Measurements from ENCODE around the gene BICD2. TPM values are rescaled to one million over a fixed set of nuclear protein-coding genes. Genes with fewer than 3 reads are reported as not detected.

The BICD2 gene
- total RNA-seq, 1 donor from 2014 or later: 29.2 TPM

DNA sequence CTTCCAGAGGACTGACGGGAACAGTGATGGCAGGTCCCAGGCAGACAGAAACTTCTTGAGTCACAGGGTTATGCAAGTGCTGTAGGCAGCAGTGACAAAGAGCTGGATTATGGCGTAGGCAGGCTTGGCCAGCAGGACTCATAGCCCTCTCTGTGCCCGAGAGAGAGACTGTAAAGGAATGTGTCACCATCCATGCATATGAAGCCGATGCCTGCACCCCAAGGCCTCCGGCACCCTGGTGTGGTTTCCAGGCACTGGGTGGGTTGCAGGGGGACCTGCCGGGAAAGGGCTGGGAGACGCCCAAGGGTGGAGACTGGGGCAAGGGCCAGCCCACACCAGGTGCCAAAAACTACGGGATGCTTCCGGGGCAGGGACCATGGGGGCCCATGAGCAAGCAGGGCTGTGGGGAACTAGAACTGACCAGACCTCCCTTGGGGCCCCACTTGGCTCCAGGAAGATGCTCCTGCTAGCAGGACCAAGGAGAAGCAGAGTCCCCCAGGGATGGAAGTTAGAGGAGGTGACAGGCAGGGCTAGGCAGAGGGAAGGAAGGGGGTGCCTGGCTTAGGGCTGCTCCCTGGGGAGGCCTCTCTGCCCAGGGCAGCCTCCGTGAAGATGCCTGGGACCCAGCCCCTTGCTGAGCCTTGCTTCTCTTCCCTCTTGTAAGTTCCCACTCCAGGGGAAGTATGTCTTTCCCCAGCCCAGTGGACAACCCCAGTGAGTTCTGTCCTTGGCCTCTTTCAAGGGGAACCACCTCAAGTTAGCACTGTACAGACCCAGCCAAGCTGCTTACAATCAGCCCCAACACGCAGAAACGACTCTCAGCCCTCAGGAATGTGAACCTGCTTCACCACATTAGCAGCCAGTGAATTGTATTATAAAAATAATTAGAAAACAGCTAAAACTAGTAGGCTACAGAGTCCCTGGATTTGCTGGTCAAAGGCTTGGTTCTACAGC, 84.2 kb downstream of the BICD2 start:
- H3K9me3 ChIP-seq (ENCODE audit: control insufficient read depth in 3 of 3, low read length in 3 of 3): no peaks in the 10 kb centered on the region
- H3K4me1 ChIP-seq (ENCODE audit: control insufficient read depth in 3 of 3, insufficient read depth in 3 of 3, low read length in 3 of 3): no peaks in the 10 kb centered on the region
- H3K27me3 ChIP-seq (ENCODE audit: control insufficient read depth in 3 of 3, insufficient read depth in 3 of 3, low read length in 3 of 3): peaks cover 0 to 7% (median 0%) of the 10 kb centered on the region in 3 donors
- H3K4me3 ChIP-seq (ENCODE audit: low read length in 3 of 3): no peak overlapping the region
- H3K36me3 ChIP-seq (ENCODE audit: control insufficient read depth in 3 of 3, insufficient read depth in 3 of 3, low read length in 3 of 3): no peaks in the 10 kb centered on the region
- no peak overlapping the region for H3K9ac ChIP-seq (ENCODE audit: low read depth in 1 of 3, low read length in 3 of 3)
- H3K27ac ChIP-seq (ENCODE audit: low read depth, low read length): no peak overlapping the region

DNA sequence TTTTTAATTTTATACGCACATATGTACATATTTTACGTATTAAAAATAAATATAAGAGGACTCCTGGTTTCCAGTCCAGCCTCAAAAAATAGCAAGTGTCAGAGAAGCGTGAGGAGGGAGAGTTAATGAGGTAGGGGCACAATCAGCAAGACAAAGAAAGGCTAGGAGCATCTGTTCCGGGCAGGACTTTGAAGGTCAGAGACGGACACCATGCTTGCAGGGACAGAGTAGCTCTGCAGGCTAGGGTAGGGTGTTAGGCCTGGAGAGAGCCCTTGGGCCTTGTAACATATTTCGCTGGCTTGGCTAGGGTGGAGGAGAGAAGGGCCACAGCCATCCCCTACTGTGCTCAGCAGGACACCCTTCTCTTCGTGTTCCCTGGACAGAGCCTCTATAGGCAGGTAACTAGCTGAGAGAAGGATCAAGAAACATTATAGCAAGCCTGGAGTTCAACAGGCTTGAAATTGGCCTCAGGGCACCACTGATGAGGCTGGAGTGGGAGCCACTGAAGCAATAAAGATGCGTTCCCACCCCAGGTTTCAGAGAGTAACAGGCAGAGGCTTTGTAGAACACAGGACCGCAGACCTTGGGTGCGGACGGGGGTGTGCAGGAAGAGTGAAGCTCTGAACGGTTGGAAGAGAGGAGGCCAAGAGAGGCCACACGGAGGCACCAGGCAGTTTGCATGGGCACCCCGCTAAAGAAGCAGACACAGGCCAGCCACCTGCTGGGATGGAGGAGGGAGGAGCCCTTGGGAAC, 85.0 kb downstream of the BICD2 start:
- Histone ChIP-seq H3K4me3 (ENCODE audit: low read length in 3 of 3) (peak overlapping the region in 1 of 3 donors; percentile 6), H3K4me1 (ENCODE audit: control insufficient read depth in 3 of 3, insufficient read depth in 3 of 3, low read length in 3 of 3) (no peaks in the 10 kb centered on the region), H3K9ac (ENCODE audit: low read depth in 1 of 3, low read length in 3 of 3) (no peak overlapping the region), H3K27ac (ENCODE audit: low read depth, low read length) (no peak overlapping the region), H3K9me3 (ENCODE audit: control insufficient read depth in 3 of 3, low read length in 3 of 3) (no peaks in the 10 kb centered on the region), H3K36me3 (ENCODE audit: control insufficient read depth in 3 of 3, insufficient read depth in 3 of 3, low read length in 3 of 3) (no peaks in the 10 kb centered on the region), H3K27me3 (ENCODE audit: control insufficient read depth in 3 of 3, insufficient read depth in 3 of 3, low read length in 3 of 3) (peaks cover 0 to 7% (median 0%) of the 10 kb centered on the region in 3 donors)

DNA sequence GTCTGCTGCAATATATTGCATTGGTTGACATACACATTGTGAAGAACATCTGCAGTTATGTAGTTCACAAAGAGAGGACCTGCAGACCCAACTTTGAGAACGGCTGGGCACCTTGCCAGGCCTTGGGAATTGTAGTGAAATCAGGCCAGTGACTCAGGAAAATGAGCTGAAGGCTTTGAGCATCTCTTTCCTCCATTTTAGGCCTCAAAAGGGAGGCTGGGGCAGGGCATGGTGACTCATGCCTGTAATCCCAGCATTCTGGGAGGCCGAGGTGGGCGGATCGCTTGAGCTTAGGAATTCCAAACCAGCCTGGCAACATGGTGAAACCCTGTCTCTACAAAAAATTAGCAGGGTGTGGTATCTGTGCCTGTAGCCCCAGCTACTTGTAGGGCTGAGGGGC, 93.3 kb downstream of the BICD2 start:
- no peak overlapping the region for H3K9ac ChIP-seq (ENCODE audit: low read depth in 1 of 3, low read length in 3 of 3)

DNA sequence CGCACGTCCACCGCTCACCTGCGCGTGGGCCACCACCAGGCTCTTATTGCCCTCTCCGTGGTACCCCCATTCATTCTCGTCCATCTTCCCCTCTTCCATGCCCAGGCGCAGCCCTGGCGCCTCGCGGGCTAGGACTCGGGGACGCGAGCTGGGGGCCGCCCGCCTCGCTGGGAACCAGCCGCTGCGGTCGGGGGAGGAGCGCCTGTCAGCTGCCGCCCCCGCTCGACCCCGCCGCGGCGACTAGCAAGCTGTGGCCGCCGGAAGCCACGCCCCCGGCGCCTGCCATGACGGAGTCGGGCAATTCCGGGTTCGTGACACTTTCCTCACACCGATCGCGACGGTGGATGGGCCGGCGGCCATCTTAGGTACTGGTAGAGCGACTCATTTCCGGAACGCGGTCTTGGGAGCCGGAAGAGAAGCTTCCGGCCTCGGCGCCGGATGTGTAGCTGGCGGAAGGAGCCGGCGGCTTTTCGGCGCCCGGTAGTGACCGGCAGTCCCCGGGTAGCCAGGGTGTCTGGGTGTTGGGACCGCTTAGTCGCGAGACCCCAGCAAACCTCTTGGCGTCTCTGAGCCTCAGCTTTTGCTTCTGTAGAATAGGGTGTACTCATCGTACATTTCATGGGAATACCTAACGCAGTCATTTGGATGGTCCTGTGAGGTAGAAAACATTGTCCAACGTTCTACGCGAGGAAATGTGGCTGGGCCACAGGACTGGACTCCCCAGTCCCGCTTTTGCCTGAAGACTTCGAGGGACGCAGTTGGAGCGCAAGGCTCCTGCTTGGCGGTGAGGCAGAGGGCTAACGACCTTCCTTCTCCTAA, 94.5 kb downstream of the BICD2 start, which contains the start of gene IPPK:
IPPK (minus strand) TSS at position 242 of the 819 bp plus-strand sequence; CDS start at position 99, 143 bp downstream.
- H3K9me3 ChIP-seq (ENCODE audit: control insufficient read depth in 3 of 3, low read length in 3 of 3): no peaks in the 10 kb centered on the region
- peak within 1 kb of the TSS; percentile 99 to 100 (median 100) for H3K9ac ChIP-seq (ENCODE audit: low read depth in 1 of 3, low read length in 3 of 3)
- H3K27ac ChIP-seq (ENCODE audit: low read depth, low read length): peak within 1 kb of the TSS; percentile 88
- H3K4me1 ChIP-seq (ENCODE audit: control insufficient read depth in 3 of 3, insufficient read depth in 3 of 3, low read length in 3 of 3): peaks cover 12 to 38% (median 37%) of the 10 kb centered on the region in 3 donors
- H3K4me3 ChIP-seq (ENCODE audit: low read length in 3 of 3): peak within 1 kb of the TSS; percentile 89 to 100 (median 100)
- H3K27me3 ChIP-seq (ENCODE audit: control insufficient read depth in 3 of 3, insufficient read depth in 3 of 3, low read length in 3 of 3): no peaks in the 10 kb centered on the region
- H3K36me3 ChIP-seq (ENCODE audit: control insufficient read depth in 3 of 3, insufficient read depth in 3 of 3, low read length in 3 of 3): peaks cover 5 to 9% (median 7%) of the 10 kb centered on the region in 3 donors

More for the DNA sequence above, 93.3 kb downstream of the BICD2 start:
- H3K4me1 ChIP-seq (ENCODE audit: control insufficient read depth in 3 of 3, insufficient read depth in 3 of 3, low read length in 3 of 3): peaks cover 12 to 31% (median 31%) of the 10 kb centered on the region in 3 donors
- H3K9me3 ChIP-seq (ENCODE audit: control insufficient read depth in 3 of 3, low read length in 3 of 3): no peaks in the 10 kb centered on the region
- peaks cover 3 to 8% (median 5%) of the 10 kb centered on the region in 3 donors for H3K36me3 ChIP-seq (ENCODE audit: control insufficient read depth in 3 of 3, insufficient read depth in 3 of 3, low read length in 3 of 3)
- H3K27me3 ChIP-seq (ENCODE audit: control insufficient read depth in 3 of 3, insufficient read depth in 3 of 3, low read length in 3 of 3): no peaks in the 10 kb centered on the region
- H3K27ac ChIP-seq (ENCODE audit: low read depth, low read length): no peak overlapping the region
- H3K4me3 ChIP-seq (ENCODE audit: low read length in 3 of 3): peak overlapping the region; percentile 20 to 100 (median 100)

DNA sequence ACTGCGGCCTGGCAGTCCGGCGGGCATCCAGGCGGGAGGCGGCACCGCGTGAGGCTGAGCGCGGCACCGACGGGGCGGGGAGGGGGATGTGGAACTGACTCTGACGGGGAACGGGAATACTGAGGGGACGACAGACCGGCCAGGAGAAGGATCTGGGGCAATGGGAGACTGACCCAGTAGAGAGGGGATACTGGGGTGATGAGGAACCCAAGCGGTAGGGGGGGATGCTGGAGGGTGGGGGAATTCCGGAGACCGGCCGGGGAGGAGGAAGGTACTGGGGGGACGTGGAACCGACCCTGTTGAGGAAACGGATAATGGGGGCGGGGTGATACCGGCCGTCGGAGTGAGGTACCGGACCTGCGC, 95.1 kb downstream of the BICD2 start:
- H3K27me3 ChIP-seq (ENCODE audit: control insufficient read depth in 3 of 3, insufficient read depth in 3 of 3, low read length in 3 of 3): no peaks in the 10 kb centered on the region

DNA sequence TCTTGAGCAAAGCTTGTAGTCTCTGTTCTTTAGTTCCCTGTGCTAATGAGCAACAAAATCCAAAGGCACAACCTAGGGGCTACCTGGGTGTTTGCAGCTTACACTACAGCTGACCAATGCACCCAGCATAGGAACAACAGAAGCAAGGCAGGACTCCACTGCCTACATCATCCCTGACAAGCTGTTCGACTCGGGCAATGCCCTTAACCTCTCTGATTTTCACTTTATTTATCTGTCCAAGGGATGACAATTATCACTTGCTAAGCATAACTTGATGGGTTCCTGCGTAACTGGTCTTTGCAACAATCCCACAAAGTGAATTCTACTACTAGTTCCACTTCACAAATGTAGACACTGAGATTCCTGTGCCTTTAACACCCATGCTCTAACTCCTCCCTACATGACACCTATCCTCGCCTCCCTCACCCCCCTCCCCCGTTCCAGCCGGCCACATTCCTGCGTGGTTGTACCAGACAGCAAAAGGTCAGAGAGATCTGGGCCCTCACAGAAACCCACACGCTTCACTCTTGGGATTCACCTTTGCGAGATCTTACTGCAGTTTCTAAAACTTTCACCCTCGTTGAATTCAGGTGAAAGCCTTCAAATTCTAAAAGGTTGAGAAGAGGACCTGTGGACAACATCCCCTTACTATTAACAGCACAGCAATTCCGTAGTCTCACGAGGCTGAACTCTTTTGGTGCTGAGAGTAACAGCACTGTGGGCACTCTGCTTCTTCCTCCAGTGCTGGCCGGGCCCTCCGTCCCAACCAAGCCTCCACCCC, 95.7 kb downstream of the BICD2 start:
- Histone ChIP-seq H3K9ac (ENCODE audit: low read depth in 1 of 3, low read length in 3 of 3) (peak overlapping the region; percentile 79 to 93 (median 84)), H3K27ac (ENCODE audit: low read depth, low read length) (peak overlapping the region; percentile 88), H3K4me1 (ENCODE audit: control insufficient read depth in 3 of 3, insufficient read depth in 3 of 3, low read length in 3 of 3) (peaks cover 12 to 42% (median 41%) of the 10 kb centered on the region in 3 donors), H3K36me3 (ENCODE audit: control insufficient read depth in 3 of 3, insufficient read depth in 3 of 3, low read length in 3 of 3) (peaks cover 5 to 9% (median 7%) of the 10 kb centered on the region in 3 donors), H3K4me3 (ENCODE audit: low read length in 3 of 3) (peak overlapping the region; percentile 85 to 100 (median 89)), H3K9me3 (ENCODE audit: control insufficient read depth in 3 of 3, low read length in 3 of 3) (no peaks in the 10 kb centered on the region), H3K27me3 (ENCODE audit: control insufficient read depth in 3 of 3, insufficient read depth in 3 of 3, low read length in 3 of 3) (no peaks in the 10 kb centered on the region)

More for the DNA sequence above, 95.1 kb downstream of the BICD2 start:
- Histone ChIP-seq H3K9ac (ENCODE audit: low read depth in 1 of 3, low read length in 3 of 3) (peak overlapping the region; percentile 79 to 93 (median 84)), H3K4me1 (ENCODE audit: control insufficient read depth in 3 of 3, insufficient read depth in 3 of 3, low read length in 3 of 3) (peaks cover 12 to 38% (median 37%) of the 10 kb centered on the region in 3 donors), H3K27ac (ENCODE audit: low read depth, low read length) (peak overlapping the region; percentile 88), H3K9me3 (ENCODE audit: control insufficient read depth in 3 of 3, low read length in 3 of 3) (no peaks in the 10 kb centered on the region), H3K36me3 (ENCODE audit: control insufficient read depth in 3 of 3, insufficient read depth in 3 of 3, low read length in 3 of 3) (peaks cover 5 to 9% (median 7%) of the 10 kb centered on the region in 3 donors), H3K4me3 (ENCODE audit: low read length in 3 of 3) (peak overlapping the region; percentile 85 to 100 (median 89))

DNA sequence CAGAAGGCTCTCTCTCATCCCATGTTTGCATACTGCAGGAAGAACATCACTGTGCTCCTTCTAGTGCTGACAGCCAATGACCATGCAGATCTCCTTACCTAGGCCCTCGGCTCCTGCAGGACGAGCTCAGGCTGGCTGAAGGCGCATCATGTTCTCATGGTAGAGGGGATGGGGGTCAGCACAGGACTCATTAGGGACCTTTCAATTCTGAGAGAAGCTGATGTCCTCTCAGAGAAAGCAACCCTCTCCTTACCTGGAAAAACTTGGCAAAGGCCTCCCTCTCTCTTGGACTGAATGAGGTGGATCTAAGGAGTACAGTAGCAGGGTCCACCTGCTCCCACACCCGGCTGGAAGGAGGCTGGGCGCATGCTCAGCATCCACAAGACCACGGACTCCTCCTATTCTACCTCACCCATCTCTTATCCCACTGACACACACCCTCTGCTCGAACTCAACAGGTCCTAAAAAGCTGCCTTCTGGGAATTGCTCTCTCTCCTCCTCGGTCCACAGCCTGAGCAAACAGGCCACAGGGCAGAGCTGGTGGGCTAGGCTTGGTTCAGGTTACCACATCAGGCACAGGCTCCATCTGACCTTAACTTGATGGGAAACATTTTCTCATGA, 97.6 kb downstream of the BICD2 start:
- Histone ChIP-seq H3K4me1 (ENCODE audit: control insufficient read depth in 3 of 3, insufficient read depth in 3 of 3, low read length in 3 of 3) (peaks cover 12 to 42% (median 41%) of the 10 kb centered on the region in 3 donors), H3K27me3 (ENCODE audit: control insufficient read depth in 3 of 3, insufficient read depth in 3 of 3, low read length in 3 of 3) (no peaks in the 10 kb centered on the region), H3K9ac (ENCODE audit: low read depth in 1 of 3, low read length in 3 of 3) (no peak overlapping the region), H3K9me3 (ENCODE audit: control insufficient read depth in 3 of 3, low read length in 3 of 3) (no peaks in the 10 kb centered on the region), H3K36me3 (ENCODE audit: control insufficient read depth in 3 of 3, insufficient read depth in 3 of 3, low read length in 3 of 3) (peaks cover 5 to 16% (median 7%) of the 10 kb centered on the region in 3 donors), H3K27ac (ENCODE audit: low read depth, low read length) (no peak overlapping the region), H3K4me3 (ENCODE audit: low read length in 3 of 3) (no peak overlapping the region)

DNA sequence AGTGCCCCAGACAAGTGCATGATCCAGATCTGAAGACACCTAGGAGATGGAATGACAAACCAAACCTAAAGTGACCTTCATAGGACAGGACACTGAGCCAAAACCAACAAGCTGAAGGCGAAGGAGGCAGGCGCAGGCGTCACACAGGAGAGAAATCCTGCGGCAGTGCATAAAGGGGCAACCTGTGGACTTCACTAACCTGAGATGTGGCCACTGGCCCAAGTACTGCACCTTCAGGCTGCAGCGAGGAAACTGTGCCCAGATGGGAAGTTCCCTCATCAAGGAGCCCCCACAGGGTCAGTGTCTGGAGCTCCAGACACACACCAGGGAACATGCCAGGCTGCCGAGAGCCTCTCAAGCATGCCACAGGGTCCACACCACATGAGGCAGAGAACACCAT, 98.4 kb downstream of the BICD2 start:
- Histone ChIP-seq H3K27ac (ENCODE audit: low read depth, low read length) (no peak overlapping the region), H3K4me1 (ENCODE audit: control insufficient read depth in 3 of 3, insufficient read depth in 3 of 3, low read length in 3 of 3) (peaks cover 9 to 38% (median 38%) of the 10 kb centered on the region in 3 donors)

More for the DNA sequence above, 98.4 kb downstream of the BICD2 start:
- H3K4me3 ChIP-seq (ENCODE audit: low read length in 3 of 3): no peak overlapping the region
- no peak overlapping the region for H3K9ac ChIP-seq (ENCODE audit: low read depth in 1 of 3, low read length in 3 of 3)
- no peaks in the 10 kb centered on the region for H3K9me3 ChIP-seq (ENCODE audit: control insufficient read depth in 3 of 3, low read length in 3 of 3)
- H3K27me3 ChIP-seq (ENCODE audit: control insufficient read depth in 3 of 3, insufficient read depth in 3 of 3, low read length in 3 of 3): no peaks in the 10 kb centered on the region
- peaks cover 5 to 16% (median 8%) of the 10 kb centered on the region in 3 donors for H3K36me3 ChIP-seq (ENCODE audit: control insufficient read depth in 3 of 3, insufficient read depth in 3 of 3, low read length in 3 of 3)

Measured in skeletal muscle tissue (tissue), 4 donors.